ENCODE data around the gene SEMA4D.

The SEMA4D gene

GRCh38 chr9:89533411-89534095 lies 35.6 kb upstream of the SEMA4D start:
- Histone ChIP-seq H3K27me3 (no peaks in the 10 kb centered on the region), H3K4me1 (ENCODE audit: control insufficient read depth in 1 of 2, insufficient read depth in 1 of 2, low read depth in 1 of 2, low read length in 1 of 2) (peaks cover 76 to 95% of the 10 kb centered on the region in 2 experiments), H3K27ac (peak overlapping the region; percentile 95), H3K36me3 (no peaks in the 10 kb centered on the region), H3K9me3 (no peaks in the 10 kb centered on the region), H3K4me3 (ENCODE audit: low read depth in 1 of 2, low read length in 1 of 2) (no peak overlapping the region)
- TF ChIP-seq, protein P1, sequence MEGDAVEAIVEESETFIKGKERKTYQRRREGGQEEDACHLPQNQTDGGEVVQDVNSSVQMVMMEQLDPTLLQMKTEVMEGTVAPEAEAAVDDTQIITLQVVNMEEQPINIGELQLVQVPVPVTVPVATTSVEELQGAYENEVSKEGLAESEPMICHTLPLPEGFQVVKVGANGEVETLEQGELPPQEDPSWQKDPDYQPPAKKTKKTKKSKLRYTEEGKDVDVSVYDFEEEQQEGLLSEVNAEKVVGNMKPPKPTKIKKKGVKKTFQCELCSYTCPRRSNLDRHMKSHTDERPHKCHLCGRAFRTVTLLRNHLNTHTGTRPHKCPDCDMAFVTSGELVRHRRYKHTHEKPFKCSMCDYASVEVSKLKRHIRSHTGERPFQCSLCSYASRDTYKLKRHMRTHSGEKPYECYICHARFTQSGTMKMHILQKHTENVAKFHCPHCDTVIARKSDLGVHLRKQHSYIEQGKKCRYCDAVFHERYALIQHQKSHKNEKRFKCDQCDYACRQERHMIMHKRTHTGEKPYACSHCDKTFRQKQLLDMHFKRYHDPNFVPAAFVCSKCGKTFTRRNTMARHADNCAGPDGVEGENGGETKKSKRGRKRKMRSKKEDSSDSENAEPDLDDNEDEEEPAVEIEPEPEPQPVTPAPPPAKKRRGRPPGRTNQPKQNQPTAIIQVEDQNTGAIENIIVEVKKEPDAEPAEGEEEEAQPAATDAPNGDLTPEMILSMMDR (IDR thresholded peaks at IDR 0.05) = no peak

- Histone ChIP-seq H3K36me3 (no peaks in the 10 kb centered on the region), H3K4me1 (ENCODE audit: control insufficient read depth in 1 of 2, insufficient read depth in 1 of 2, low read depth in 1 of 2, low read length in 1 of 2) (peaks cover 77 to 95% of the 10 kb centered on the region in 2 experiments), H3K9me3 (no peaks in the 10 kb centered on the region), H3K27me3 (no peaks in the 10 kb centered on the region), H3K4me3 (ENCODE audit: low read depth in 1 of 2, low read length in 1 of 2) (no peak overlapping the region), H3K27ac (peak overlapping the region; percentile 95)
- TF ChIP-seq, protein P1 (IDR thresholded peaks at IDR 0.05) = no peak
Measured at GRCh38 chr9:89532944-89533343, 35.0 kb upstream of the SEMA4D start.

- Histone ChIP-seq H3K4me3 (ENCODE audit: low read depth in 1 of 2, low read length in 1 of 2) (no peak overlapping the region), H3K9me3 (no peaks in the 10 kb centered on the region), H3K27ac (peak overlapping the region; percentile 95), H3K4me1 (ENCODE audit: control insufficient read depth in 1 of 2, insufficient read depth in 1 of 2, low read depth in 1 of 2, low read length in 1 of 2) (peaks cover 77 to 95% of the 10 kb centered on the region in 2 experiments), H3K27me3 (no peaks in the 10 kb centered on the region), H3K36me3 (no peaks in the 10 kb centered on the region)
- TF ChIP-seq, protein P1 (IDR thresholded peaks at IDR 0.05) = no peak
Measured at GRCh38 chr9:89532478-89532877, 34.6 kb upstream of the SEMA4D start.

GRCh38 chr9:89531766-89532165 lies 33.9 kb upstream of the SEMA4D start:
- H3K4me3 ChIP-seq (ENCODE audit: low read depth in 1 of 2, low read length in 1 of 2) = no peak overlapping the region
- peaks cover 77 to 95% of the 10 kb centered on the region in 2 experiments for H3K4me1 ChIP-seq (ENCODE audit: control insufficient read depth in 1 of 2, insufficient read depth in 1 of 2, low read depth in 1 of 2, low read length in 1 of 2)
- H3K9me3 ChIP-seq = no peaks in the 10 kb centered on the region
- no peaks in the 10 kb centered on the region for H3K27me3 ChIP-seq
- H3K27ac ChIP-seq = peak overlapping the region; percentile 95
- no peaks in the 10 kb centered on the region for H3K36me3 ChIP-seq
- TF ChIP-seq, protein P1 (IDR thresholded peaks at IDR 0.05) = no peak

GRCh38 chr9:89530726-89531125 lies 32.8 kb upstream of the SEMA4D start:
- H3K27ac ChIP-seq = peak overlapping the region; percentile 32
- H3K4me3 ChIP-seq (ENCODE audit: low read depth in 1 of 2, low read length in 1 of 2) = no peak overlapping the region
- no peaks in the 10 kb centered on the region for H3K36me3 ChIP-seq
- TF ChIP-seq, protein P1 (IDR thresholded peaks at IDR 0.05) = no peak
- no peaks in the 10 kb centered on the region for H3K27me3 ChIP-seq
- no peaks in the 10 kb centered on the region for H3K9me3 ChIP-seq
- peaks cover 77 to 95% of the 10 kb centered on the region in 2 experiments for H3K4me1 ChIP-seq (ENCODE audit: control insufficient read depth in 1 of 2, insufficient read depth in 1 of 2, low read depth in 1 of 2, low read length in 1 of 2)

All from neutrophil (primary cell).